ENCODE measurements around the gene CTTN. TPM values are rescaled to one million over a fixed set of nuclear protein-coding genes. Genes with fewer than 3 reads are reported as not detected.
A peak's percentile ranks its signal among the peaks of the same experiment; 100 is the strongest.

CTTN gene
- total and polyA plus RNA-seq, 10 of the 15 experiments (the other 5 are each of a cell fraction or from before 2014, with no cell fraction given): 1.1 to 37.8 (median 11.8) TPM

DNA sequence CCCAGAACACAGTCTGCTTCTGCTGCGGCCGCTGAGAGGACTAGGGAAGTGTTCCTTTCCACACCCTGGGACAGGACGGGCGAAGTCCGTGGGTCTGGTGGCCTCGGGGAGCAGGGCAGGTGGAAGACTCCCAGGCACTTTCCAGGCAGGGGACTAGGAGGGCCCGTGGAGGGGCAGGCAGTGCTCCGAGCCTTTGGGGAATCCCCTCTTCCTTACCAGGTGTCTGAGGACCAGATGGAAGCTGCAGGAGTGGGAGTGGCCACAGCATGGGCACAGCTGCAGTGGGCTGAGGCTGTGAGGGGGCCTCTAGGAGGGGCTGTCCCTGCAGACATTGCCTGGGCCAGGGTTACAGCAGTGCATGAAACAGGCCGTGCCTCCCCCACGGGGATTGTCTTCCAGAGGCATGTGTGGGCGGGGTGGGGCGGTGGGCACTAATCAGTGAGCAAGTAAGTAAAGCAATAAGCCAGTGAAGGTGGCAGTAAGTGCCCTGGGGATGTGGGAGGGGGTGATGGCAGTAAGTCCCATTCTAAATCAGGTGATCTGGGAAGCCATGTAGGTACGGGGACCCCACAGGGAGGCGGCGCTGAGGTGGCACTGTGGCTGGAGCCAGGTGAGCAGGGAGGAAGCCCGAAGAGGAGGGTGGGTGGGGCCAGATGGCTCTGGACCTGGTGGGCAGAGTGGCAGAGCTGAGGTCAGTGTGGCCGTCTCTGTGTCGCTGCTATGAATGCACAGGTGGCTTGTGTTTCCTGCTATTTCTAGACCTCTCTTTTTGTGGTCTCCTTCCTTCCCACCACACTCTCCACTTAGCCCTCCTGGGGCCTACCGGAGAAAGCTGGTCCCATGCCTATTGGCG is 66.4 kb downstream of the CTTN start:
- Histone ChIP-seq H3K4me3 (no peak overlapping the region), H3K36me3 (ENCODE audit: control insufficient read depth in 2 of 2, insufficient read depth in 2 of 2, low read length in 1 of 2) (no peaks in the 10 kb centered on the region), H3K27ac (ENCODE audit: control insufficient read depth, insufficient read depth) (no peak overlapping the region), H2AFZ (ENCODE audit: control insufficient read depth, low read depth, low read length) (no peak overlapping the region; the same call in 1 of the 2 replicates), H3K4me2 (ENCODE audit: control insufficient read depth, insufficient read depth) (peak overlapping the region; percentile 38; the same call in 1 of the 2 replicates), H3K4me1 (ENCODE audit: control insufficient read depth, insufficient read depth, low read length) (peaks cover 33% of the 10 kb centered on the region), H3K9ac (ENCODE audit: control insufficient read depth, insufficient read depth, low read length) (no peak overlapping the region), H4K20me1 (ENCODE audit: control insufficient read depth, insufficient read depth) (no peaks in the 10 kb centered on the region), H3K9me3 (replicated peaks; ENCODE audit: control insufficient read depth, insufficient read depth, low read length) (no peaks in the 10 kb centered on the region; the same call in 2 of the 3 replicates), H3K27me3 (replicated peaks in 1 of 2; ENCODE audit: control insufficient read depth in 2 of 2, insufficient read depth in 2 of 2, low read length in 1 of 2) (no peaks in the 10 kb centered on the region), H3K79me2 (ENCODE audit: control insufficient read depth, insufficient read depth, low read length) (no peaks in the 10 kb centered on the region)
- CTCF ChIA-PET: no interaction called here
- intact Hi-C loops (cut with micrococcal nuclease; ENCODE audit: unreplicated experiment): loop anchor here (10.0 kb wide), 1 partner anchor 190 kb away; the partner anchor contains the start of gene PPFIA1
- RAD21 ChIA-PET (ENCODE audit: unreplicated experiment): no interaction called here
- in situ Hi-C loops (cut with MboI): loop anchor here (5.0 kb wide), 1 partner anchor 293 kb away; no protein-coding TSS in a partner anchor
- no TSS peak for BruUV-seq (replicated peaks)
- no peak for TF ChIP-seq ATF7 (IDR thresholded peaks at IDR 0.05; ENCODE audit: low read depth)
- TF ChIP-seq TCF3 (IDR thresholded peaks at IDR 0.05; ENCODE audit: borderline replicate concordance, insufficient read depth, low read depth, low read length): 0 out of 2 replicates have a peak, but pooled peaks have one; percentile 20
- peak; percentile 43 for TF ChIP-seq MEF2B (IDR thresholded peaks at IDR 0.05; ENCODE audit: partially characterized antibody, poor library complexity, severe bottlenecking)
- peak; percentile 52 for TF ChIP-seq RUNX3 (IDR thresholded peaks at IDR 0.05; ENCODE audit: low read length)
- ATAC-seq: peak; percentile 12
- POLR2A ChIA-PET: interaction anchor here (0.6 kb wide), 1 partner anchor 1268 kb away, joined by 3 read pairs; no protein-coding TSS in a partner anchor
- FAIRE-seq: no peak
- SMC1A ChIA-PET (ENCODE audit: uncharacterized antibody, unreplicated experiment): interaction anchor here (1.1 kb wide), 1 partner anchor 1895 kb away, joined by 3 read pairs; no protein-coding TSS in a partner anchor
- DNase-seq (ENCODE audit: low read depth, low spot score): no peak
- WGBS (ENCODE audit: insufficient coverage, insufficient replicate concordance, low lambda C conversion rate, missing lambda C conversion rate): 27% methylated on average over 19 of the region's 20 CpGs

GRCh38 chr11:70466154-70466553 is 67.8 kb downstream of the CTTN start:
- H3K4me1 ChIP-seq (ENCODE audit: control insufficient read depth, insufficient read depth, low read length): peaks cover 43% of the 10 kb centered on the region
- ChIA-PET RAD21 (ENCODE audit: unreplicated experiment) (no interaction called here), POLR2A (no interaction called here), CTCF (no interaction called here), SMC1A (ENCODE audit: uncharacterized antibody, unreplicated experiment) (interaction anchor here (1.1 kb wide), 1 partner anchor 1893 kb away, joined by 3 read pairs; no protein-coding TSS in a partner anchor)
- intact Hi-C loops (cut with micrococcal nuclease; ENCODE audit: unreplicated experiment) (loop anchor here (10.0 kb wide), 1 partner anchor 191 kb away; the partner anchor contains the start of gene PPFIA1), in situ Hi-C loops (cut with MboI) (loop anchor here (5.0 kb wide), 1 partner anchor 291 kb away; no protein-coding TSS in a partner anchor)
- 51% methylated on average over 10 of the region's 10 CpGs for WGBS (ENCODE audit: insufficient coverage, insufficient replicate concordance, low lambda C conversion rate, missing lambda C conversion rate)
- no peak for FAIRE-seq
- H3K27me3 ChIP-seq (replicated peaks in 1 of 2; ENCODE audit: control insufficient read depth in 2 of 2, insufficient read depth in 2 of 2, low read length in 1 of 2): no peaks in the 10 kb centered on the region
- ATAC-seq: no peak
- H4K20me1 ChIP-seq (ENCODE audit: control insufficient read depth, insufficient read depth): no peaks in the 10 kb centered on the region
- H3K4me2 ChIP-seq (ENCODE audit: control insufficient read depth, insufficient read depth): no peak overlapping the region
- H3K27ac ChIP-seq (ENCODE audit: control insufficient read depth, insufficient read depth): no peak overlapping the region
- no peak overlapping the region for H2AFZ ChIP-seq (ENCODE audit: control insufficient read depth, low read depth, low read length)
- H3K4me3 ChIP-seq: no peak overlapping the region
- DNase-seq (ENCODE audit: low read depth, low spot score): no peak
- H3K79me2 ChIP-seq (ENCODE audit: control insufficient read depth, insufficient read depth, low read length): no peaks in the 10 kb centered on the region
- no peak overlapping the region for H3K9ac ChIP-seq (ENCODE audit: control insufficient read depth, insufficient read depth, low read length)
- no peaks in the 10 kb centered on the region; the same call in 2 of the 3 replicates for H3K9me3 ChIP-seq (replicated peaks; ENCODE audit: control insufficient read depth, insufficient read depth, low read length)
- no TSS peak for BruUV-seq (replicated peaks)
- no peaks in the 10 kb centered on the region for H3K36me3 ChIP-seq (ENCODE audit: control insufficient read depth in 2 of 2, insufficient read depth in 2 of 2, low read length in 1 of 2)
- TF ChIP-seq SRF (IDR thresholded peaks at IDR 0.05; ENCODE audit: low read depth in 2 of 2, low read length in 2 of 2): no peak
- no peak for TF ChIP-seq SMAD1 (IDR thresholded peaks at IDR 0.05; ENCODE audit: low read depth, partially characterized antibody)
- TF ChIP-seq, protein P1, sequence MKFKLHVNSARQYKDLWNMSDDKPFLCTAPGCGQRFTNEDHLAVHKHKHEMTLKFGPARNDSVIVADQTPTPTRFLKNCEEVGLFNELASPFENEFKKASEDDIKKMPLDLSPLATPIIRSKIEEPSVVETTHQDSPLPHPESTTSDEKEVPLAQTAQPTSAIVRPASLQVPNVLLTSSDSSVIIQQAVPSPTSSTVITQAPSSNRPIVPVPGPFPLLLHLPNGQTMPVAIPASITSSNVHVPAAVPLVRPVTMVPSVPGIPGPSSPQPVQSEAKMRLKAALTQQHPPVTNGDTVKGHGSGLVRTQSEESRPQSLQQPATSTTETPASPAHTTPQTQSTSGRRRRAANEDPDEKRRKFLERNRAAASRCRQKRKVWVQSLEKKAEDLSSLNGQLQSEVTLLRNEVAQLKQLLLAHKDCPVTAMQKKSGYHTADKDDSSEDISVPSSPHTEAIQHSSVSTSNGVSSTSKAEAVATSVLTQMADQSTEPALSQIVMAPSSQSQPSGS (IDR thresholded peaks at IDR 0.05; ENCODE audit: low read length): no peak
- no peak for TF ChIP-seq RUNX3 (IDR thresholded peaks at IDR 0.05; ENCODE audit: low read length)
- no peak for TF ChIP-seq NR2F1 (conservative IDR thresholded peaks at IDR 0.05)
- TF ChIP-seq KAT2A (conservative IDR thresholded peaks at IDR 0.05; ENCODE audit: control insufficient read depth, low read depth, low read length): no peak
- no peak for TF ChIP-seq NR2C1 (IDR thresholded peaks at IDR 0.05)
- no peak for TF ChIP-seq RCOR1 (conservative IDR thresholded peaks at IDR 0.05; ENCODE audit: low read depth, low read length)
- no peak for TF ChIP-seq MYB (IDR thresholded peaks at IDR 0.05; ENCODE audit: borderline replicate concordance, low read depth, low read length)
- no peak for TF ChIP-seq USF1 (IDR thresholded peaks at IDR 0.05; ENCODE audit: borderline replicate concordance, extremely low read length, insufficient read depth, low read depth, low read length)
- no peak for TF ChIP-seq EED (IDR thresholded peaks at IDR 0.05; ENCODE audit: low read depth)
